ENCODE data around the gene NUP93. TPM values are rescaled to one million over a fixed set of nuclear protein-coding genes. Genes with fewer than 3 reads are reported as not detected.
"Not testable (repeated sequence)": the region's sequence is repeated elsewhere in the genome, so short reads cannot be mapped to it uniquely, and the experiment has no call there.

Gene NUP93
- total RNA-seq, 1 experiment from 2014 or later = 136 TPM

DNA sequence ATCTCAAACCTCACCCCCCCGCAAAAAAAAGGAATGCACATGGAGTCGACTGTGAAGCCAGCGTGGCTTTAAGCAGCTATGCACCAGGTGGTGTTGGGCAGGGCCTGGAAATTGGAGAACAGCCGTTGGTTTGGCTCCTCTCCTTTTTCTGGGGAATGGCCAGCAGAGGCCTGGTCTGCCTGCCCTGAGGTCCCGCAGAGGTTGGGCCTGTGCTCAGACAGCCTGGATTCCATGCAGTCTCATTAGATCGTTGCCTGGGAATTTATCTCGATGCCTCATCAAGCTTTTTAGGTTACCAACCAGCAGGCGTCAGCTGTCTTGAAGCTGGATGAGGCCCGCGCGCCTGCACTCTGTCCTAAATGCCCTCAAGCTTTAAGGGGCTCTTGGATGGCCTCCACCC, 144.9 kb downstream of the NUP93 start:
- in situ Hi-C loops (cut with HindIII; ENCODE audit: low sequenced_read_pairs) = loop anchor here (25.0 kb wide), 1 partner anchor 88 kb away; the partner anchor contains the start of gene CETP
- DNase-seq (ENCODE audit: low spot score) = no peak

DNA sequence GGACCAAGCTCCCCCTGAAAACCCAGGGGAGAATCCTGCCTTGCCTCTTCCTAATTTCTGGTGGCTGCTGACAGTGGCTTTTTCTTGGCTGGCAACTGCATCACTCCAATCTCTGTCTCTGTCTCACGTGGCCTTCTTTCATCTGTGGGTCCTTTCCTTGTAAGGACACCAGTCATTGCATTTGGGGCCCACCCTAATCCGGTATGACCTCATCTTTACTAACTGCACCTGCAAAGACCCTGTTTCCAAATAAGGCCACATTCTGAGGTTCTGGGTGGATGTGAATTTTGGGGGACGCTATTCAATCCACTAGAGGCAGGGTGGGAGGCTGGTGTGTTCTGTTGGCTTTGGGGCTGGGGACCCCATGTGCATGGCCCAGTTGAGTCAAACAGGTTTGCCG, 146.1 kb downstream of the NUP93 start:
- DNase-seq (ENCODE audit: low spot score) = no peak
- in situ Hi-C loops (cut with HindIII; ENCODE audit: low sequenced_read_pairs) = no loop called here

DNA sequence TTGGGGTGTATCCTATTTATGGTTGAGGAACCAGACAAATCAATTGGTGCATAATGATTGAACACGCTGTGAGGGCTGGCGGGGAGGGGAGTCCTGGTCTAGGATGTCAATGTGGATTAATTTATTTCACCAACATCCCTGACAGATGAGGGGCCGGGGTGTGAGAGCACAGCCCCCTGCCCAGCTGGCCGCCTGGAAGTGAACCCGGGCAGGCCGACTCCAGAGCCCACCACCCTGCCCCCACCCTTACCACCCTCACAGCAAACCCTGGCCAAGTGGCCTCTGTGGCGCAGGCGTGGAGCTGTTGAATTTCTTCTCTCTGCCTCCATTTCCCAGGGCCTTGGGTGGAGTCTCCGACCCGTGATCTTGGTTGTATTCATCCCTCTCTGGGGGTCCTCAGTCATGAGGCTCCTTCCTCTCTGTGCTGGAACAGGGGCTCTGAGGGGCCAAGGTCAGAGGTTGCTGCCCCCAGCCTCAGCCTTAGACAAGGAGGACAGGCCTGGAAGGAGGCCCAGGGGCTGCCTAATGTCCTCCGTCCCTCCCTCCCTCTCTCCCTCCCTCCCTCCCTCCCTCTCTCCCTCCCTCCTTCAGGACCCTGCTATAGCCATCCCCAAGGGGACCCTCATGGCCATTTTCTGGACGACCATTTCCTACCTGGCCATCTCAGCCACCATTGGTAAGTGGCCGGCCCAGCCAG, 147.7 kb downstream of the NUP93 start:
- DNase-seq (ENCODE audit: low spot score) = no peak
- in situ Hi-C loops (cut with HindIII; ENCODE audit: low sequenced_read_pairs) = no loop called here

DNA sequence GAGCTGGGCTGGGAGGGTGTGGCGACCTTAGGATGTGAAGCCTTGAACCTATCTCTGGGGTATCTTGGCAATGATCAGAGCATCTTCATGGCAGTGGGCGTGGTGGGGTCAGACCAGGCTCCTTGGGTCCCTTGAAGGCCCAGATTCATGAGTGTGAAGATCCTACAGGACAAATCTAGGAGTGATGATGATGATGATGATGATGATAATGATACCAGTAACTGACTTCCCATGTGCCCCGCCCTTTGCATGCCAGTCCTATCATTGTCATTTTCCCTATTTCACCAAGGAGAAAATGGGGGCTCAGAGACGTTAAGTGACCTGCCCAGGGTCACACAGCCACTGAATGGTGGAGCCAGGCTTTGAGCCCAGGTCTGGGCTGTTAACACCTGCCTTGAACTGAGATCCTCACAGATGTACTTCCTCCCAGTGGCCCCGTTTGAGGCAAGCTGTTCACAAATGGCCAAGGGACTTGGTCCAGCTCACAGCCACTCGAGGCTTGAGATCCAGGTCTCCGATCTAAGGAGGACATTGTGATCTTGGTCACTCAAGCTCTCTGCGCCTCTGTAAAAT, 148.4 kb downstream of the NUP93 start:
- DNase-seq (ENCODE audit: low spot score) = no peak
- in situ Hi-C loops (cut with HindIII; ENCODE audit: low sequenced_read_pairs) = no loop called here

DNA sequence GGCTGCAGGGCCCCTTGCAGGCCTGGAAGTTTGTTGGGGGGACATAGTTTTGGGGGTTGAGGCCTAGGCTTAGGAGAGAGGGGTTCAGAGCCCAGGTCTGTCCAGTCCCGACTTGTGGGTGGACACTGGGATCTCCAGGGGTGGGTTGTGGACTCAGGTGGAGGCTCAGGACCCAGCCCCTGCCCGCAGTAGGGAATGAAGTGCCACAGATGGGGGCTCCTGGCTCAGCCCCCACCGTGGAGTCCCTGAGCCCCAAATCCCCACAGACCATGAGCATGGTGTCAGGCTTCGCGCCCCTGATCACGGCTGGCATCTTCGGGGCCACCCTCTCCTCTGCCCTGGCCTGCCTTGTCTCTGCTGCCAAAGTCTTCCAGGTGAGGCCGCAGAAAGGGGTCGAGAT, 149.3 kb downstream of the NUP93 start:
- in situ Hi-C loops (cut with HindIII; ENCODE audit: low sequenced_read_pairs) = no loop called here
- DNase-seq (ENCODE audit: low spot score) = no peak

DNA sequence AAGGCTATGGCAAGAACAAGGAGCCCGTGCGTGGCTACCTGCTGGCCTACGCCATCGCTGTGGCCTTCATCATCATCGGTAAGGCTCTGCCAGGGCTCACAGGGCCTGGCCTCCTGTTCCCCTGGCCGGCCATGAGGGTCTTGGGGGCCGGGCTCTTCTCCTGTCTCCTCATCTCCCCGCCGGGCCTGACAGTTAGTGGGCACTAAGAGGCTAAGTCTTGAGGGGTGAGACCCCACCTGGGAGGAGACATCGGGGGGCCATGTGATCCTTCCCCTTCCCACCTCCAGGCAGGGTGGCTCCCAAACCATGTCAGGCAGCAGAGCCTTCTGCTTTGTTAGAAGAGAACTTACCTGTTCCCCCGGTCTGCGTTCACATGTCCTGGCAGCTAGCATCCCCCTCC, 150.2 kb downstream of the NUP93 start:
- in situ Hi-C loops (cut with HindIII; ENCODE audit: low sequenced_read_pairs) = no loop called here

DNA sequence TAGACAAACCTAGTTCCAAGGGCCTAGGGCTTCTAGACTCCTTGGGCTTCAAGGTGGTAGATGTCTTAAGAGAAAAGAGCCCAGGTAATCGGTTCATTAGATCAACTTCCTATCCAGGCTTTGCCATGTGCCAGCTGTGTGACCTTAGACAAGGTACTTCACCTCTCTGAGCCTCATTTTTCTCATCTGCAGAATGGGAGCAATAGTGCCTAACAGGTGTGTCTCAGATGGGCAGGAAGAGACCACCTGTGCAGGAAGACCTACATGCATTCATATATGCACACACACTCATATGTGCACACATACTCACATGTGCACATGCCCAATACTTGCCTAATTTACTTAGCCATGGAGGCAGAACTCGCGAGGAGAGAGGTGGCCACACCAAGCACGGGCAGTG, 150.8 kb downstream of the NUP93 start:
- DNase-seq (ENCODE audit: low spot score) = no peak
- in situ Hi-C loops (cut with HindIII; ENCODE audit: low sequenced_read_pairs) = no loop called here

More for the DNA sequence above, 150.2 kb downstream of the NUP93 start:
- DNase-seq (ENCODE audit: low spot score) = no peak

DNA sequence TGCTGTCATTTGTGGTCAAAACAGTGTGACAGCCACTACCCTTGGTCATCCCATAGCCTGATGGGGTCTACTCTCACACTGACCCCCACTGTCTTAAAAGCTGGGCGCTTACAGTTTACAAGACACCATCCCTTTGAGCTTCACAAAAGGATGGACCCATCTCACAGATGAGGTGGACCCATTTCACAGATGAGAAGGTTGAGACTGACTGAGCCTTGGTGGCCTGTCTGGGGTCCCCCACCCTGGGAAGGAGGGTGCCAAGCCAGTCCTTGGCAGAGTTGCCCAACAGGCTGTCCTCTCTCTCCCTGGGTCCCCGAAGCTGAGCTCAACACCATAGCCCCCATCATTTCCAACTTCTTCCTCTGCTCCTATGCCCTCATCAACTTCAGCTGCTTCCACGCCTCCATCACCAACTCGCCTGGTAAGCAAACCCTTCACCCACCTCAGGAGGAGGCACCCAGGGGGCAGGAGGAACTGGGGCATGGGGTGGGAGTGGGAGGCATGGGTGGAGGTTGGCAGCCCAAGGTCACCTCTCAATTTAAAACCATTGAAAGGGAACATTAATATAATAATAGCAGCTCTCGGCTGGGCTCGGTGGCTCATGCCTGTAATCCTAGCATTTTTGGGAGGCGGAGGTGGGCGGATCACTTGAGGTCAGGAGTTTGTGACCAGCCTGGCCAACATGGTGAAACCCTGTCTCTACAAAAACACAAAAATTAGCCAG, 152.3 kb downstream of the NUP93 start:
- in situ Hi-C loops (cut with HindIII; ENCODE audit: low sequenced_read_pairs) = no loop called here
- DNase-seq (ENCODE audit: low spot score) = no peak

DNA sequence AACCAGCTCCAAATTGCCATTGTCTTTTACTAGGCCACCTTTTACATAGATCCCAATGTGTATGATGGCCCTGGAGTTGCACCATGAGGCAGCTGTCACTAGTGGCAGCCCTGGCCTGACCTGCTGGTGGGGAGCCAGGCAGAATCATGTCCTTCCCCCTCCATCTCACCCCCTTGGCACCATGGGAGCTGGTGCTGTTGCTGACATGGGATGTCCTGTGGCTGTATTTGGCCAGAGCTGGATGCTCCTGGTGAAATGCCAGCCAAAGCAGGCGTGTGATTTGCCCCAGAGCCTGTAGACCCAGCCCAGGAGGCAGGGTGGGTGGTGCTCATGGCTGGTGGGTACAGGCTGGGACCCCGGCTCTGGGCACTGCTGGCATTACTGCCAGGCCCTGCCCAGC, 153.7 kb downstream of the NUP93 start:
- in situ Hi-C loops (cut with HindIII; ENCODE audit: low sequenced_read_pairs) = no loop called here
- DNase-seq (ENCODE audit: low spot score) = no peak

DNA sequence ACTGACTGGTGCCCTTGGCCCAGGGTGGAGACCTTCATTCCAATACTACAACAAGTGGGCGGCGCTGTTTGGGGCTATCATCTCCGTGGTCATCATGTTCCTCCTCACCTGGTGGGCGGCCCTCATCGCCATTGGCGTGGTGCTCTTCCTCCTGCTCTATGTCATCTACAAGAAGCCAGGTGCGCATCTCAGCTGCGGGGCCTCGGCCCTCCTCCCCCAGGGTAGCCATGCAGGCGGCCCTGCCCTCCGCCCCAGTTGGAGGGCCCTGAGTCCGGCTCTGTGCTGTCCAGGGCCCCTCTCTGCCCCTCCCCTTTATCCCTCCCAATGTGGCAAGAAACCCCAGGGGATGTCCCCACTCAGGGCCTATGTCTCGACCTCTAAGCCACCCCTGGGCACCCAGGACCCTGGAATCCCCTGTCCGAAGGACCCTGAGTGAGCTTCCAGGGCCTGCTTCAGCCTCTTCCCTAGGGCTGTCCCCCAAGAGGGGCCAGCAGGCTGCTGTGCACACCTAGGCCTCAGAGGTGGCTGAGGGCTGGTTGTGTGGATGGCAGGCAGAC, 154.2 kb downstream of the NUP93 start:
- DNase-seq (ENCODE audit: low spot score) = no peak
- in situ Hi-C loops (cut with HindIII; ENCODE audit: low sequenced_read_pairs) = no loop called here

DNA sequence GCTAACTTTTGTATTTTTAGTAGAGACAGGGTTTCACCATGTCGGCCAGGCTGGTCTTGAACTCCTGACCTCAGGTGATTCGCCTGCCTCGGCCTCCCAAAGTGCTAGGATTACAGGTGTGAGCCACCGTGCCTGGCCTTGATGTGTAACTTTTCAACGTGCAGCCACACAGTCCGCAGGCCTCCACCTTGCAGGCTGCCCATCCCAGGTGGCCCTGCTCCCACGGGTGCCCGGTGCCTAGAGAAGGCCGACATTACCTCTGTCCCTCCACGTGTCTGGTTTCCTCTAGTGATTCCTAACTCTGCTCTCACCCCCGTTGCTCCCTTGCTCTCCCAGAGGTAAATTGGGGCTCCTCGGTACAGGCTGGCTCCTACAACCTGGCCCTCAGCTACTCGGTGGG, 155.0 kb downstream of the NUP93 start:
- DNase-seq (ENCODE audit: low spot score); in situ Hi-C loops (cut with HindIII; ENCODE audit: low sequenced_read_pairs): not testable (repeated sequence)

DNA sequence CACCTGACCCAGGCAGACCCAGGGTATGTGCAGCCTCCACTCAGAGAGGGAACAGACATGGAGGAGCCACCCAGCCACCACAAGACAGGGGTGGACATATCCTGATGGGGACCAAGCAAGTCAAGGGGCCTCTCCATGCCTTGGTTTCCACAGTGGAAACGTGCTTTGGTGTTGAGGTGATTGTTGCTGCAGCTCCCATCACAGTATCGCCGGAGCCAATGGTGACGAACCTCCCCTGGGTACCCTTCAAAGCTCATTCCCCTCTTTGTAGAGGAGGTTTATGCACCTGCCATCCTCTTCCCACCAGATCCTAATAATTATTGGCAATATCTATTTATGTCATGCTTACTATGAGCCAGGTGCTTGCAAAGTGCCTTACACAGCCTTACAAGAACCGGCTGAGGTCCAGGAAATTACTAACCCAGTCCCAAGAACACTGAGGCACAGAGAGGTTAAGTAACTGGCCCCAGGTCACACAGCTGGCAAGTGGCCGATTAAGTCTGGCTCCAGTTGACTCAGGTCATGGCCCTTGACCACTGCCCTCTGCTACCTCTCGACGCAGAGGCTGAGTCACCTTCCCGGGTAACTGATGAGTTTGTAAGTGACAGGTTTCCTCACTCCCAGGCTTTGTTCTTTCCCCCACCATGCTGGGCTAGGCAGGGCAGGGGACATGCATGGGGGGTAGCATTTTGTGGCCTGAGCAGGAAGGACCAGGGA, 155.7 kb downstream of the NUP93 start:
- in situ Hi-C loops (cut with HindIII; ENCODE audit: low sequenced_read_pairs) = no loop called here
- DNase-seq (ENCODE audit: low spot score) = no peak

DNA sequence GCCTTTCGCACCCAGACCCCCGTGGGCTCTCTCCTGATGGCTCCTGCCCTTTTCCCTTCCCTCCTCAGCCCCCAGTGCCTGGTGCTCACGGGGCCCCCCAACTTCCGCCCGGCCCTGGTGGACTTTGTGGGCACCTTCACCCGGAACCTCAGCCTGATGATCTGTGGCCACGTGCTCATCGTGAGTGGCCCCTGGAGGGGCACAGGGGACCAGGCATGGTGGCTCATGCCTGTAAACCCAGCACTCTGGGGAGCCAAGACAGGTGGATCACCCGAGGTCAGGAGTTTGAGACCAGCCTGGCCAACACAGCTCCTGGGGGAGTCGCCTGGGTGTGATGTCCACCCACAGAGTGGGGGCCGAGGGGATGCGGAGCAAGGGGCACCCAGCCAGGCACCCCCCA, 156.4 kb downstream of the NUP93 start:
- DNase-seq (ENCODE audit: low spot score) = no peak
- in situ Hi-C loops (cut with HindIII; ENCODE audit: low sequenced_read_pairs) = no loop called here

DNA sequence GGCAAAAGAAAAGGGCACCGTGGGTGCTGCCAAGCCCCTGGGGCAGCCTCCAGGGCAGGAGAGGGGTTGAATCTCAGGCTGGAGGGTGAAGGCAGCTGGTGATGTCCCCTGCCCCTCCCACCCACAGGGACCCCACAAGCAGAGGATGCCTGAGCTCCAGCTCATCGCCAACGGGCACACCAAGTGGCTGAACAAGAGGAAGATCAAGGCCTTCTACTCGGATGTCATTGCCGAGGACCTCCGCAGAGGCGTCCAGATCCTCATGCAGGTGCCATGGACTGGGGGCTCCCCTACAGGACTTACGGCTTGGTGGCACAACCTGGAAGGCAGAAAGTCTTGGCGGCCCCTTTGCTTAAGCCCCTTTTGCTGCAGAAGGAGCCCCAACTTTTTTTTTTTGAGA, 156.9 kb downstream of the NUP93 start:
- DNase-seq (ENCODE audit: low spot score) = no peak
- in situ Hi-C loops (cut with HindIII; ENCODE audit: low sequenced_read_pairs) = no loop called here

DNA sequence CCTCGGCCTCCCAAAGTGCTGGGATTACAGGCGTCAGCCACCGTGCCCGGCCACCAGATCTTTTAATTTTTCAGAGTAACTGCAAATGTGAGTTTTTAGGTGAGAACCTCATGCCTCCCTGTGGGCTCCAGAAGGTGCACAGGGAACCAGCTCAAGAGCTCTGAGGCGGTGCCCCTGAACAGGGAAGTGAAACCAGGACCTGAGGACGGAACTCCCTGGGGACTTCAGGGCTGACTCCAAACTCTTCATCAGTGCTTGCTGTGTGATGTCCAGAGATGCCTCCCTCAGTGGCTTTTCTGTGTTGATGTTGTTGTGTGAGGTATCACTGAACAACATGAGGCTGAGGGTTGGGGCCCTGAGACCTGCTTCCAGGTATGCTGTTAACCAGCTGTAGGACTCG, 158.9 kb downstream of the NUP93 start:
- DNase-seq (ENCODE audit: low spot score) = no peak
- in situ Hi-C loops (cut with HindIII; ENCODE audit: low sequenced_read_pairs) = no loop called here

DNA sequence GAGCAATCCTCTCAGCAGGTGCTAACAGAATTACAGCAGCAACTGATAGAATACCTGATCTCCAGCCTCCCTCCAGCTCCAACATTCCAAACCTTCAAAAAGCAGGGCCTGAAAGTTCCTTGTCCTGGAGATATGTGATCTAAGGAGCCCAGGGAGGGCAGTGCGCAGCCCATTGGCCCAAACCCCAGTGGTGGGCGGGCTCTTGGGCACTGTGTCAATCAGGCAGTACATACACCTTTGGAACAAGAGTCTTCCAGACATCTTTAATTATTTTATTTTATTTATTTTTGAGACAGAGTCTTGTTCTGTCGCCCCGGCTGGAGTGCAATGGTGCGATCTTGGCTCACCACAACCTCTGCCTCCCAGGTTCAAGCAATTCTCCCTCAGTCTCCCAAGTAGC, 159.3 kb downstream of the NUP93 start:
- in situ Hi-C loops (cut with HindIII; ENCODE audit: low sequenced_read_pairs) = no loop called here
- DNase-seq (ENCODE audit: low spot score) = no peak

DNA sequence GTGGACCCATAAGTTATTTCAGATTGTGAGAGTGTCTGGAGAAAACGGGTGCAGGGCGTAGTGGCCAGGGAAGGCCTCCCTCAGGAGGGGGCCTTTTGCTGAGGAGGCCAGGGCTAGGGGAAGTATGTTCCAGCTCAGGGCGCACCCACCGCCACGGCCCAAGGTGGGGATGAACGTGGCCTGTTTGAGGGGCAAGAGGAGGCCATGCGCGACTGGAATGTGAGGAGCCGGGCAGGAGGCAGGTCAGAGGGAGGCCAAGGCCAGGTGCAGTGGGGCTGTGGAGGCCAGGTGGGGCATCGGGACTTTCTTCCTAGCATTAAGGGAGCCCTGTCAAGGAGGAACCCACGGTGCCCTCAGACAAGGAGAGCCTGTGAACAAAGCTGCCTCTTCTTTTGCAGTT, 161.8 kb downstream of the NUP93 start:
- in situ Hi-C loops (cut with HindIII; ENCODE audit: low sequenced_read_pairs) = no loop called here
- DNase-seq (ENCODE audit: low spot score) = no peak

DNA sequence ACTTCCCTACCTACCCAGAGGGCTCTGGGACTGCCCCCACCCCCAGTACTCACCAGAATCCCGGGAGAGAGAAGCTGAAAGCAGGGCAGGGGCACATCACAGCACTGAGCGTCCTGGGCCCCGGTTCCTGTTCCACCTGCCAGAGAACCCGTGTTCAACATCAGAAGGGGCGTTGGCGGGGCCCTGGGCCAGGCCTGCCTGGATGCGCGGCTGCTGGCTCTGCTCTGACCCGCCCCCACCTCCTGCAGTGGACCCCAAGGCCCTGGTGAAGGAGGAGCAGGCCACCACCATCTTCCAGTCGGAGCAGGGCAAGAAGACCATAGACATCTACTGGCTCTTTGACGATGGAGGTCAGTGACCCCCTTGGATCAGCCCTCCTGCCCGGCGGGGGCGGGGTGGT, 162.8 kb downstream of the NUP93 start:
- in situ Hi-C loops (cut with HindIII; ENCODE audit: low sequenced_read_pairs) = no loop called here
- no peak for DNase-seq (ENCODE audit: low spot score)

DNA sequence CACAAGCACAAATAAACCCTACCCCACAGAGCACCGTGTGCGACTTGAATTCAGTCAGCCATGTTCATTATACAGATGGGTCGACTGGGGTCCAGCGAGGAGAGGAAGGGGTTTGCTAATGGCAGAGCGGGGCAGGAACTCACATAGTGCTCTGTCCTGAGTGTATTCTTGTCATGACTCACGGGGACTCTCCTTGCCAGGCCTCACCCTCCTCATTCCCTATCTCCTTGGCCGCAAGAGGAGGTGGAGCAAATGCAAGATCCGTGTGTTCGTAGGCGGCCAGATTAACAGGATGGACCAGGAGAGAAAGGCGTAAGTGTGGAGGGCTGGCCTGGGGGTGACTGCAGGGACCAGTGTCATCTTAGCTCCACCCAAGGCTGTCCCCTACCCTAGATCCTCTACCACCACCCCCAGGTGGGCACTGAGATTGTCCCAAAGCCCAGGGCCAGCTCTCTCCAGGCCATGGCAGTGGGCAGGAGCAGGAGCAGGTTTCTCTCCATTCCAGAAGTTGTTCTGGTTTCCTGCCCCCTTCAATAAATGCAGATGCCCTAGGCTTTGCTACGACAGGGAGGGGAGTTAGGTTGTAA, 164.5 kb downstream of the NUP93 start:
- DNase-seq (ENCODE audit: low spot score) = no peak
- in situ Hi-C loops (cut with HindIII; ENCODE audit: low sequenced_read_pairs) = no loop called here
